Activated CD4-positive, alpha-beta T cell treated with anti-CD3 and anti-CD28 coated beads, Interleukin-2, amount 50 U/mL, for 16 hours (primary cell): ENCODE data around the gene VDAC1.

Experiments used
- DNase-seq: peaks from one replicate; pipeline ENCODE4 v3.0.0-alpha.2; 2020

VDAC1 gene

DNA sequence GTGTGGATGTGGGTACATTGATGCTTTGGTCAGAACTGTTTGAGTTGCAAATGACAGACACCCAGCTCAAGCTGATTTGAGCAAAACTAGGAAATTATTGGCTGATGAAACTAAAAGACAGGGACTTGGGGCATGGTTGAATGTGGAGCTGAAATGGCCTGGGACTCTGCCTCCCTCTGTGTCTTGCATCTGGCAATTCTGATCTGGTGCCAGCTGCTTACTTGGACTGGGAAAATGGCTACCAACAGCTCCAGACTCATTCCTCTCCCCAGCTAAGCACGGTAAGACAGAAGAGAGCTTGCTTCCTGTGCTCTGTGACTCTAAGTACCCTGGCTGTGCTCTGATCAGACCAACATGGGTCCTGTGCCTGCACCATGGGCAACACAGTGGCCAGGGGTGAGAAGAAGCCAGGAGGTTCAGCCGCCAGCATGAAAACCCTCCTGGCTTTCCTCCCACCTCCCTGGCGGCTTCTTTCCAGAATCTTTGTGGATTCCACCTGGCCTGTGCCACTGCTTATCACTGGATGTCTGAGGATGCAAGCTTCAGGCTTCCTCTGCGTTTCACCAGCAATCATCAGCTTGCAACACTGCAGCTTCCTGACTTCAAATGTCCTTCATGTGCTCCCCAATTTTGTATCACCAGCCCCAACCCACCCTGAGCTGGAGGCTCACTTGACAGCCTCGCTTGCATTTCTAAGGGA is 80.4 kb downstream of the VDAC1 start:
- DNase-seq = no peak

DNA sequence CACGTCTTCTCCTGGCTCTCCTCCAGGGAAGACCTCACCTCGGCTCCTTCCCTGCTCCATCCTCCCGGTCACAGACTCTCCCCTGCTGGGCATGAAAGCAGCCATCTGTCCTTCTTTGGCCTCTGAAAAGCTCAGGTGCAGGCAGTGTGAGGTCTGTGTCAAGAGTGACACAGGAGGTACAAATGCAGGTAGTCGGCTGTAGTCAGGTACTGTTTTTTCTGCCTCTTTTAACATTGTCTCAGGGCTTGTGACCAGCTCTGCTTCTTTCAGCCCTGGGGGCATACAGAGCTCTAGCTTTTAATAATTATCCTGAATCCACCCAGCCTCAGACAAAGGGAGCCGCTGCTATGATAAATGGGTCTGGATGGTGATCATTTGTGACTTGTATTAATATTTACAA is 82.8 kb downstream of the VDAC1 start:
- no peak for DNase-seq
